PC-3 (cell line): ENCODE results near the gene IFNGR1. TPM values are rescaled to one million over a fixed set of nuclear protein-coding genes. Genes with fewer than 3 reads are reported as not detected.

Experiments
- ATAC-seq: fragments of 200-7000 bp; cut with Tn5 transposase; 2 replicates; pipeline ENCODE4 v1.9.1; 2020; ENCODE audit warnings: mild to moderate bottlenecking, moderate library complexity
- BruUV-seq: library from RNA; stranded (reverse); fragments of 400-500 nt; replicated peaks from 2 replicates; lab custom pipeline; 2021; lab: Mats Ljungman, UMichigan
- CTCF ChIA-PET: fragments of 300-600 bp; sonication (Branson Sonifier 250); formaldehyde crosslinking; loops from one replicate; lab custom pipeline; 2022; ENCODE audit warnings: antibody characterized with exemption; lab: Charles Lee
- POLR2A ChIA-PET: fragments of 300-600 bp; sonication (Branson Sonifier 250); formaldehyde crosslinking; loops from one replicate; lab custom pipeline; 2022; ENCODE audit warnings: antibody characterized with exemption; ENCODE audit not compliant: unreplicated experiment; lab: Charles Lee
- DNase-seq: peaks from one replicate; pipeline ENCODE4 v3.0.0-alpha.2; 2015
- H2AFZ ChIP-seq: fragments of 300-600 bp; sonication (generic); 2 replicates; pipeline ENCODE4 v1.6.0; 2016; ENCODE audit warnings: antibody characterized with exemption, low read length
- H3F3A ChIP-seq: fragments of 300-600 bp; sonication (generic); one replicate; pipeline ENCODE4 v1.6.0; 2017; ENCODE audit warnings: antibody characterized with exemption, low read length, control low read depth, mild to moderate bottlenecking; ENCODE audit not compliant: unreplicated experiment
- H3K27ac ChIP-seq: fragments of 300-600 bp; sonication (generic); 2 replicates; pipeline ENCODE4 v1.5.1; 2016; ENCODE audit warnings: mild to moderate bottlenecking, low read length
- H3K27me3 ChIP-seq: fragments of 300-600 bp; sonication (generic); 2 replicates; pipeline ENCODE4 v1.6.1; 2016; ENCODE audit warnings: low read length, mixed read lengths
- H3K36me3 ChIP-seq: fragments of 300-600 bp; sonication (generic); 2 replicates; pipeline ENCODE4 v1.6.1; 2016; ENCODE audit warnings: low read depth, mixed run types, low read length, mixed read lengths
- H3K4me1 ChIP-seq: fragments of 300-600 bp; sonication (generic); 2 replicates; pipeline ENCODE4 v1.5.1; 2016; ENCODE audit warnings: low read length; ENCODE audit not compliant: insufficient read depth
- H3K4me2 ChIP-seq: fragments of 300-600 bp; sonication (generic); 2 replicates; pipeline ENCODE4 v1.6.0; 2016; ENCODE audit warnings: low read length
- H3K4me3 ChIP-seq: fragments of 300-600 bp; sonication (generic); 2 replicates; pipeline ENCODE4 v1.5.1; 2016; ENCODE audit warnings: mild to moderate bottlenecking, low read length, mixed read lengths
- H3K79me2 ChIP-seq: fragments of 300-600 bp; sonication (generic); 2 replicates; pipeline ENCODE4 v1.6.1; 2017; ENCODE audit warnings: low read length, mixed read lengths
- H3K9ac ChIP-seq: fragments of 300-600 bp; sonication (generic); 2 replicates; pipeline ENCODE4 v1.6.0; 2016; ENCODE audit warnings: mild to moderate bottlenecking, low read length
- H3K9me2 ChIP-seq: fragments of 300-600 bp; sonication (generic); replicated peaks from 2 replicates; pipeline ENCODE4 v1.6.1; 2016; ENCODE audit warnings: mixed run types, low read length, mixed read lengths
- H3K9me3 ChIP-seq: fragments of 300-600 bp; sonication (generic); 2 replicates; pipeline ENCODE4 v1.6.1; 2016; ENCODE audit warnings: low read length, mixed read lengths
- H4K20me1 ChIP-seq: fragments of 300-600 bp; sonication (generic); 2 replicates; pipeline ENCODE4 v1.6.1; 2016; ENCODE audit warnings: low read length, mixed read lengths
- CTCF ChIP-seq: fragments of 300-600 bp; sonication (generic); conservative IDR thresholded peaks from 2 replicates; pipeline ENCODE4 v1.5.1; 2017; ENCODE audit warnings: antibody characterized with exemption, low read depth, mild to moderate bottlenecking, low read length
- EZH2 ChIP-seq: fragments of 300-600 bp; sonication (generic); IDR thresholded peaks from one replicate; pipeline ENCODE4 v1.6.1; 2017; ENCODE audit warnings: antibody characterized with exemption, mild to moderate bottlenecking, low read length; ENCODE audit not compliant: unreplicated experiment
- EZH2phosphoT487 ChIP-seq: fragments of 300-600 bp; sonication (generic); IDR thresholded peaks from 2 replicates; pipeline ENCODE4 v1.6.1; 2018; ENCODE audit warnings: mild to moderate bottlenecking, antibody characterized with exemption, low read length, borderline replicate concordance
- intact Hi-C: fragments of 100-400 bp; cut with micrococcal nuclease; formaldehyde crosslinking; loops from 2 replicates; pipeline ENCODE4 v1.9.0; 2023
- total RNA-seq: library from RNA; depleted of rRNA; stranded (reverse); fragments of >200 nt; gene quantifications from 2 replicates; pipeline ENCODE4 v1.2.3, GENCODE V29; 2014

Gene IFNGR1
- total RNA-seq, 1 experiment from 2014 or later: 24.6 TPM

GRCh38 chr6:137171824-137172733, 47.1 kb downstream of the IFNGR1 start:
- Histone ChIP-seq H3K9me3 (no peaks in the 10 kb centered on the region), H3K4me2 (no peak overlapping the region), H3K4me1 (no peaks in the 10 kb centered on the region), H3K9ac (no peak overlapping the region), H2AFZ (no peak overlapping the region), H3K27ac (no peak overlapping the region), H3K9me2 (no peaks in the 10 kb centered on the region), H3K36me3 (no peaks in the 10 kb centered on the region), H3K27me3 (no peaks in the 10 kb centered on the region), H3F3A (no peaks in the 10 kb centered on the region), H3K79me2 (no peaks in the 10 kb centered on the region), H3K4me3 (no peak overlapping the region), H4K20me1 (no peaks in the 10 kb centered on the region)
- intact Hi-C loops: no loop called here
- TF ChIP-seq CTCF (no peak), EZH2 (no peak), EZH2phosphoT487 (no peak)
- DNase-seq: no peak
- no peak for ATAC-seq
- POLR2A ChIA-PET: no interaction called here
- CTCF ChIA-PET: no interaction called here
- BruUV-seq: no TSS peak

GRCh38 chr6:137171053-137171374, 48.2 kb downstream of the IFNGR1 start:
- ChIA-PET POLR2A (no interaction called here), CTCF (no interaction called here)

More at GRCh38 chr6:137171053-137171374, 48.2 kb downstream of the IFNGR1 start:
- no peaks in the 10 kb centered on the region for H4K20me1 ChIP-seq
- H3K27ac ChIP-seq: no peak overlapping the region
- DNase-seq: no peak
- no peak overlapping the region for H3K4me3 ChIP-seq
- H3K9ac ChIP-seq: no peak overlapping the region
- no peaks in the 10 kb centered on the region for H3K79me2 ChIP-seq
- H3K9me2 ChIP-seq: no peaks in the 10 kb centered on the region
- H3K27me3 ChIP-seq: no peaks in the 10 kb centered on the region
- ATAC-seq: no peak
- TF ChIP-seq EZH2 (no peak), EZH2phosphoT487 (no peak), CTCF (no peak)
- H3F3A ChIP-seq: no peaks in the 10 kb centered on the region
- H3K4me2 ChIP-seq: no peak overlapping the region
- BruUV-seq: no TSS peak
- intact Hi-C loops: no loop called here
- no peaks in the 10 kb centered on the region for H3K9me3 ChIP-seq
- H3K4me1 ChIP-seq: no peaks in the 10 kb centered on the region
- no peak overlapping the region for H2AFZ ChIP-seq
- no peaks in the 10 kb centered on the region for H3K36me3 ChIP-seq
